ENCODE measurements around the gene DDB1.

DDB1 gene

GRCh38 chr11:61297746-61298145 is 35.2 kb downstream of the DDB1 start:
- DNase-seq (ENCODE audit: low read depth, low spot score) = no peak

DNA sequence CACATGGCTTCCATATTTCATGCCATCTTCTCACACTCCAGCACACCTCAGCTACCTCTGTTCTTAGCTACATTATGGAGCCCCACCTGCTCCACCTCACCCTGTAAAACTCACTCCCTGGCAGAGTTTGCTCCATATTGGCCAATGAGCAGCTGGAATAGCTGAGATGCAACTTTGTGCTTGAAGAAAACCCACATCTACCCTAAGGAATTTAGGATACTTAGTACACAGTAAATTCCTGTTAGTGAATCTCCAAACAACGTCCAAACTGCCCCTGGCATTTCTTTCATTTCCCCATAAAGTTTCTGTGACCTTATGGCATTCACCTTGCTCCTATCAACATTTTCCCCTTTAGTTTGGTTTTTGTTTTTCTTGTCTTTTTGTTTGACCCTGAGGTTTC is 35.6 kb downstream of the DDB1 start:
- DNase-seq (ENCODE audit: low read depth, low spot score) = no peak

DNA sequence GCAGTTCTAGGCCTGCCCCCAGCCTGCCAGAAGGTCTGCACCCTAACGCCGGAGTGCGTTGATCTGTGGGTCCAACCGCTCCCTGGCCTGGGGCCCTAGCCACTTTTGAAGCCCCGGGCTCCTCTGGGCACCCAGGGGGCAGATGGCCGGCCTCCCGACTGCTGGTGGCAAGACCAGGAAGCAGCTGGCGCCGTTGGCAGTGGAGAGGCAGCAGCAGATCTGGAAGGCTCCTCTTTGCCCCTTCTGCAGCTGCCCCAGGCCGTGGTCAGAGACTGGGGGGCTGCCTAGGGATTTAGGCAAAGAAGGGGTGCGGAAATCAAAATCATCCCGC is 37.3 kb downstream of the DDB1 start:
- no peak for DNase-seq (ENCODE audit: low read depth, low spot score)

DNA sequence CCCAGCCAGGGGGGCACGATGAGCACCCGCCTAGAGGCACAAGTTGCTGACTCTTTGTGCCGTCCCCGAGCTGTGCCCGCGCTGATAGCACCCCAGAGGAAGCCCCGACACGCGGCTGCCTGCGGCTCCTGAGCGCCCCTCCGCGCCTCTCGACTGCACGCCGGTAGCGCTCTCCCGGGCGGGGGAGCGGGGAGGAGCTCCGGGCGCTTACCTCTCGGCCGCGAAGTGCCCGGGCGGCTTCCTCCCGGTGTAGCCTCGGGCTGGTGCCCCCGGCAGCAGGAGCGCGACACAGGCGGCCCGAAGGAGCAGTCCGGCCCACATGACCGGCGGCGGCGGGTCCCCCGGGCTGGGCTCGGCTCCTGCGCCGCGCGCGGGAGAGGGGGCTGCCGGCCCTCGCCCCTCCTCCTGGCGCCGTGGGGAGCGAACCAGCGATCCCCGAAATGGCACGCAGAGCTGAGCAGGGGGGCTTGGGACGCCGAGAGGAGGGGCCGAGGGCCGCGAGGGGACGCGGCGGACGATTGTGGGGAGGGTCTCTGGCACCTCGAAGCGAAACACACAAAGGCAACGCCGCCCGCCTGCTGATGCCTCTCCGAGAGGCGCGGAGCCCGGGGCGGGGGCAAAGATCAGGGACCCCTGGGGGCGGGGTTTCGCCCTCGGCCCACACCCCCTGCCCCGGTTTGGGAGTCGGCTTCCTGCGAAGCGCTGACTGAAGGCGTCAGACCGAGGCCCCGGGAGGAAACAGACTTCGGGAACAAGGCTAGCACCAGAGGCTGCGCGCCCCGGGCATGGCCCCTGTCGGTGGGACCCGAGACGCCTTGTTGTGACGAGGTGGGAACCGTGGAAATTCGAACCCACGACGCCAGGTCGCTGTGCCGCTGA is 37.9 kb downstream of the DDB1 start, which contains the start of gene VWCE:
Gene VWCE (minus strand): TSS at position 600 of the 879 bp plus-strand sequence. CDS start 279 bp downstream, at position 321.
- peak; percentile 23 for DNase-seq (ENCODE audit: low read depth, low spot score)

GRCh38 chr11:61293867-61294716 is 38.8 kb downstream of the DDB1 start:
- DNase-seq (ENCODE audit: low read depth, low spot score) = no peak

GRCh38 chr11:61292356-61292755 is 40.5 kb downstream of the DDB1 start:
- no peak for DNase-seq (ENCODE audit: low read depth, low spot score)

- no peak for DNase-seq (ENCODE audit: low read depth, low spot score)
These were observed 41.8 kb downstream of the DDB1 start for GRCh38 chr11:61290905-61291690.

- no peak for DNase-seq (ENCODE audit: low read depth, low spot score)
These were observed 45.4 kb downstream of the DDB1 start for GRCh38 chr11:61287338-61287977.

- DNase-seq (ENCODE audit: low read depth, low spot score) = no peak
These were observed 49.3 kb downstream of the DDB1 start for GRCh38 chr11:61283613-61284012.

DNA sequence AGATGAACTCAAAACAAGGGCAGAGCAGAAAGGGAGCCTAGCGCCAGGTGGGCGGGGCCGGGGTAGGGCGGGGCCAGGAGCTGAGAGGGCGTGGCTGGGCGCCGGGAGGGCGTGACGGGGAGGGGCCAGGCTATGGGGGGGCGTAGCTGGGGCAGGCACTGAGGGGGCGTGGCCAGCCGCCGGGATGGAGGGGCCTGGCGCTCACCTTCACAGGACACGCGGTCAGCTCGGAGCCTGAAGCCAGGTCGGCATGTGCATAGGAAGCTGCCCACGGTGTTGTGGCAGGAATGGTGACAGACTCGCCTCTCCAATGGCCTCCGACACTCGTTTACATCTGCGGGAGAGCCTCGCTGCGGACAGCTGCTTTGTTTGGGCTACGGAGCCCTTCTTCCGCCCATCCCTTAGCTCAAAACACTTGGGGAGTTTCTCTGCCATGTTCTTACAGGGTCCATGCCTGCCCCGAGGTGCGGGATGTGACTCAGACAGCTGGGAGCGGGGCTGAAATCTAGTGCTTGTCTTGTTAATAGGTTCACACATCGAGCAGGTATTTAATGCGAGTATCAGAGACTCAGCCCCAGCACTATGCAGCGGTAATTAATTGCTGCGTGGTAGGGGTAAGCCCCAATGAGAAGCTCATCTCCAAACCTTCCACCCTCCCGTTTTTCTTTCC is 51.2 kb downstream of the DDB1 start:
- DNase-seq (ENCODE audit: low read depth, low spot score) = no peak

GRCh38 chr11:61280883-61281580 is 51.9 kb downstream of the DDB1 start:
- DNase-seq (ENCODE audit: low read depth, low spot score) = no peak

- no peak for DNase-seq (ENCODE audit: low read depth, low spot score)
These were observed 52.8 kb downstream of the DDB1 start for GRCh38 chr11:61279934-61280659.

DNA sequence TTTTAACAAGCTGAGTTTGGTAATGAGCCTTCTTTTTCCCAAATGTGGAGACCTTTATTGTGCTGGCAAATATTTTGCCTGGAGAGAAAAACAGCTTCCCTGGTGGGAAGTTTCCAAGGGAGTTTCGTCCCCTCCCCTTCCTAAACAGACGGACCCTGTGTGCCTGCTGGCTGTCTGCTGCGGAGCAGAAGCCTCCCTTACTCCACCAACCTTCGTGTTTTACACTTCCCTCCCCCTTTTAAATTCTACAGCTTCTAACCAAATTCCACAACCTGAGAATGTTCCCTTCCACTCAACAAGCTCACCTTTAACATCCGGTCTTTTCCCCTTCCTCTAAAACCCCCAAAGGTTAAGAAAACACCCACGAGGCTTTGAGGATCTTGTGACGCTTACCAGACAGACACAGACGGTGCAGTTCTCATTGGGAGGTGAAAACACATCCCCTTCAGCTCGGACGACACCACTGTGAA is 54.9 kb downstream of the DDB1 start:
- DNase-seq (ENCODE audit: low read depth, low spot score) = no peak

- DNase-seq (ENCODE audit: low read depth, low spot score) = no peak
These were observed 55.5 kb downstream of the DDB1 start for GRCh38 chr11:61277186-61278000.

- DNase-seq (ENCODE audit: low read depth, low spot score) = no peak
These were observed 57.7 kb downstream of the DDB1 start for GRCh38 chr11:61275191-61275590.

GRCh38 chr11:61274084-61274483 is 58.8 kb downstream of the DDB1 start:
- no peak for DNase-seq (ENCODE audit: low read depth, low spot score)

DNA sequence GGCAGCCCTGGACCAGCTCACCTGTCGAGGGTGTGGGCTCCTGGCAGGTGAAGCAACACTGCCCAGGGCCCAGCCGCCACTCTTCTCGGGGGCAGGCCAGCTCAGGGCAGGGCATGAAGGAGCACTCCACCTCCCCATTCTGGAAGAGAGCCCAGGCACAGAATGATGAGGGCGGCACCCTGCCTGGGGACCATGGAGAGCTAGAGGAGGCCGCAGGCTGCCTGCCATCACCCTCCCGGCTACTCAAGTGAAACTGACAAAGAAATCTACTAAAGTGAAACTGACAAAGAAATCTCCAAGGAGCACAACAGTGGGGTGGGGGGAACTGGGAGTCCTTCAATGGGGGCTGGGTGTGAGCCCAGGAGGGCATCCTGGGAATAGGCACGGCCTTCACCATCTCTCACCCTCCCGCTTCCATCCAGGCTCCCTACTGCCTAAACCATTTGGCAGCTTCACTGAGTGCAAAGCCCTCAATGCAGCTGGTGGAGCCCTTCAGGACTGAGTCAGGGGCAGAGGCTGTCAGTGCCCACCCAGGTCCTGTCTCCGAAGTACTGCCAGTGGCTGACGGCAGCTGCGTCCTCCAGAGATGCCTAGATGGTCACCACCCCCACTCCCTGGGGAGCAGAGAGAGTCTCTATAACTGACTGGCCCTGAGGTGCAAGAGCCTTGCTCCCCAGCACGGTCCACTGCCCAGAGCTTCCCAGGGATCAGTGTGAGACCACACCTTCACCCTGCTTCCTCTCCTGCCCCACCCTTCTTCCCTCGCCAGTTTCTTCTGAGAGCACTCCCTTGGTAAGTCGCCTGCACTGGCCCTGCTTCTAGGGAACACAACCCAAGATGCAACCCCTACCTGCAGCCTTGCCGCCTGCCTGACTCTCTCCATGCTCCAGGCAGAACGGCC is 59.5 kb downstream of the DDB1 start:
- DNase-seq (ENCODE audit: low read depth, low spot score) = no peak
